HG02610 (cell line): ENCODE measurements around the gene SERPINB6.
"Not testable (repeated sequence)": the region's sequence is repeated elsewhere in the genome, so short reads cannot be mapped to it uniquely, and the experiment has no call there.

Source experiments
- ATAC-seq: cut with Tn5 transposase; IDR thresholded peaks from one replicate; pipeline ENCODE4 v1.9.1; 2021; ENCODE audit warnings: mild to moderate bottlenecking, moderate library complexity; ENCODE audit not compliant: unreplicated experiment

SERPINB6 gene

DNA sequence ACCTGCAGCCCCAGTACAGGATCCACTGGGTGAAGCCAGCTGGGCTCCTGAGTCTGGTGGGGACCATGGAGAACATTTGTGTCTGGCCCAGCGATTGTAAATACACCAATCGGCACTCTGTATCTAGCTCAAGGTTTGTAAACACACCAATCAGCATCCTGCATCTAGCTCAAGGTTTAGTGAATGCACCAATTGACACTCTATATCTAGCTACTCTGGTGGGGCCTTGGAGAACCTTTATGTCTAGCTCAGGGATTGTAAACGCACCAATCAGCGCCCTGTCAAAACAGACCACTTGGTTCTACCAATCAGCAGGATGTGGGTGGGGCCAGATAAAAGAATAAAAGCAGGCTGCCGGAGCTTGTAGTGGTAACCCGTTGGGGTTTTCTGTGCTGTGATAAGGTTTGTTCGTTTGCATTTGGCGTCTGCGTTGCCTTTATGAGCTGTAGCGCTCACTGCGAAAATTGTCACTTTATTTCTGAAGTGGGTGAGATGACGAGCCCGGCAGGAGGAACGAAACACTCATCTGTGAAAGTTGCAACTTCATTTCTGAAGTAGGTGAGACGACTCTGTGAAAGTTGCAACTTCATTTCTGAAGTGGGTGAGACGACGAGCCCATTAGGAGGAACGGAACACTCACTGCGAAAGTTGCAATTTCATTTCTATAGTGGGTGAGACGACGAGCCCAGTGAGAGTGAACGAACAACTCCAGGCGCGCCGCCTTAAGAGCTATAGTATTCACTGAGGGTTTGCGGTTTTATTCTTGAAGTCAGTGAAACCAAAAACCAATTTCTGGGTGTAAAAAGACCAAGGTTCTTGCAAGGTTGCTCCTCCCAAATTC lies 31.1 kb downstream of the SERPINB6 start:
- ATAC-seq = peak; percentile 92

- ATAC-seq = no peak
Measured at GRCh38 chr6:2939315-2940009, 31.9 kb downstream of the SERPINB6 start.

DNA sequence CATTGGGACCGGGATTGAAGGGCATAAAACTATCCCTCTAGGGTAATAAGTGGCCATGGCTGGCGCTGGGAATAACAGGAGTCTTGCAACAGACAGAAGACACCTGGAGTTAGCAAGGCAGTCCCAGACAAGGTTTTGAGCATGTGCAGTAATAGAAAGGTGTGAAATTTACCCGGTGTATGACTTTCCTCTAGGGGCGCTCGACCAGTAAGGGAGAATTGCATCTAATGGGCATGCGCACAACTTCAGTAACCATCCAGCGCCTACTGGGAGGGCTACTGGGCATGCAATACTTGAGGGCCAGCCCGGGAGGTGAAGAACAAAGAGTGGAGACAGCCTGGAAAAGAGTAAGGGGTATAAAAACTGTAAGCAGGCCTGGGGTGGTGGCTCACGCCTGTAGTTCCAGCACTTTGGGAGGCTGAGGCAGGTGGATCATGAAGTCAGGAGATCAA lies 32.7 kb downstream of the SERPINB6 start:
- ATAC-seq = no peak

DNA sequence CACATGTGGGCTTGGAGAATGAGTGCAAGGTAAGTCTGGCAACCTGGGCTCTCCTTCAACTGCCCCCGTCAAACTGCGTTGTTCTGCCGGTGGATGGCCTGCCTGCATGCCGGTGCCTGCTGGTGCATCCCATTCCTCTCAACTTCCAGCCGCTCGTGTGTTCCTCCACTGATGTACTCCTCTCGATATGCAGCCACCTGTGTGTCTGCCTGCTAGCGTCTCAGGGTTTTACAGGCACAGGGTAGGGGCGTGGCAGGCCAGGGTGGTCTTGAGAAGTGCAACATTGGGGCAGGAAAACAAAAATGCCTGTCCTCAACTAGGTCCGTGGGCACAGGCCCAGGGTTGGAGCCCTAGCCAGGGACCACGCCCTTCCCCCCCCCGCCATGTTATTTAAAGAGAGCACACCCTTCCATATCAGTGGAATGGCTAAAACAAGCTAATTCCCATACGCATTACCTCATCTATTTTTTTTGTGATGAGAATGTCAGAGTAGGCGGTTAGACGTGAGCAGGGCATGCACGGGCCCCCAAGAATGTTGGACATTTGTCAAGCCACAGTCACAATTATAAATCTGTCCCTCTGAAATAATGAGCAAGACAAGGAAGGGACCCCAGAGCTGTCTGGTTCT lies 33.2 kb downstream of the SERPINB6 start:
- no peak for ATAC-seq

DNA sequence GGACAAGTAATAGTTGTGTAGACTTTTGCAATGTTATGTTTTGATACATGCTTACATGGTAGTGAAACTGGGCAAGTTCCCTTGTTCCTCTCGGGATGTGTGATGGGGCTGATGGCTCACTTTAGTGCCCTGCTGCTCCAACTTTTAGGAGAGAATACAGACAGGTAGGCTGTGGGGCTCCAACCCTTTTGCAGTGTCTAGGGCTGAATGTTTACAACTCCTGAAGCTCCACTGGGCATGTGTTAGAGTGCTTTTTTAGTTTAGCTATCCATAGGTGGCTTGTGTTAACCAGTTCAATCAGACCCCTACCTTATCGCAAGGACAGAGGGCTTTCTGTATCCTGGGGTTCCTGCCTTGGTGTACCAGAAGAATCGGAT lies 33.8 kb downstream of the SERPINB6 start:
- no peak for ATAC-seq

DNA sequence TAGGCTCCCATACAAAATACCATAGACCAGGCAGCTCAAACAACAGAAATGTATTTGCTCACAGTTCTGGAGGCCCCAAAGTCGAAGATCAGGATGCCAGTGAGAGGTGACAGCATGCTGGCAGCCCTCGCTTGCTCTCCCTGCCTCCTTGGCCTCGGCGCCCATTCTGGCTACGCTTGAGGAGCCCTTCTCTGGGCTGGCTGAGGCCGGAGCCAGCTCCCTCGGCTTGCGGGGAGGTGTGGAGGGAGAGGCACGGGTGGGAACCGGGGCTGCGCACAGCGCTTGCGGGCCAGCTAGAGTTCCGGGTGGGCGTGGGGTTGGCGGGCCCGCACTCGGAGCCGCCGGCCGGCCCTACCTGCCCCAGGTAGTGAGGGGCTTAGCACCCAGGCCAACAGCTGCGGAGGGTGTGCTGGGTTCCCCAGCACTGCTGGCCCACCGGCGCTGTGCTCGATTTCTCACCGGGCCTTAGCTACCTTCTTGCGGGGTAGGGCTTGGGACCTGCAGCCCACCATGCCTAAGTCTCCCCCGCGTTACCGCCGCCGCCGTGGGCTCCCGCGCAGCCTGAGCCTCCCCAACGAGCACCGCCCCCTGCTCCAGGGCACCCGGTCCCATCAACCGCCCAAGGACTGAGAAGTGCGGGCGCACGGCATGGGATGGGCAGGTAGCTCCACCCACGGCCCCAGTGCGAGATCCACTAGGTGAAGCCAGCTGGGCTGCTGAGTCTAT lies 35.6 kb downstream of the SERPINB6 start:
- no peak for ATAC-seq

DNA sequence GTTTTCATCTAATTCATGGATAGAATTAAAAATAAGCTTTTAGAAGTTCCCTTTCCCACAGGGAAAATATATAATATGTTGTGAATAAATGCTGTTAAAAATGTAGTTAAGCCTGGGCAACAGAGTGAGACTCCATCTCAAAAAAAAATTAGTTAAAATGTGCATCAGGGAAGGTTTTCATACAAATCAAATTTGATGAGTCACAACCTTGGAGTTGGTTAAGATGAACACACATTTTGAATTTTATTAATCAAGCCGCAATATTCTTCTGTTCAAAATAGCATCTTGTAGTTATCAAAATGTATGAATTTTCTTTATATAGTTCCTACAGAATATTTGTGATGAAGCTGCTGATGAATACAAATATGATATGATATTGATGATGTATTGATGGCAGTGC lies 37.3 kb downstream of the SERPINB6 start:
- ATAC-seq = no peak

DNA sequence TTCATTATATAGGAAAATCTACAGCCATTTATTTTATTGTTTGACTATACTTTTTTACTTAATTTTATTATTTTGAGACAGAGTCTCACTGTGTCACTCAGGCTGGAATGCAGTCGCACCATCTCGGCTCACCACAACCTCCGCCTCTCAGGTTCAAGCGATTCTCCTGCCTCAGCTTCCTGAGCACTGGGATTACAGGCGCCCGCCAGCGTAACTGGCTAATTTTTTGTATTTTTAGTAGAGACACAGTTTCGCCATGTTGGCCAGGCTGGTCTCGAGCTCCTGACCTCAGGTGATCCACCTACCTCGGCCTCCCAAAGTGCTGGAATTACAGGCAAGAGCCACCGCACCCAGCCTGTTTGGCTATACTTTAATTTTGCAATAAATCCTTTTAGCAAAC lies 38.5 kb downstream of the SERPINB6 start:
- not testable (repeated sequence) for ATAC-seq

GRCh38 chr6:2931970-2932748 lies 39.2 kb downstream of the SERPINB6 start:
- peak; percentile 79 for ATAC-seq

- ATAC-seq = no peak
Measured at GRCh38 chr6:2931055-2931454, 40.3 kb downstream of the SERPINB6 start.

DNA sequence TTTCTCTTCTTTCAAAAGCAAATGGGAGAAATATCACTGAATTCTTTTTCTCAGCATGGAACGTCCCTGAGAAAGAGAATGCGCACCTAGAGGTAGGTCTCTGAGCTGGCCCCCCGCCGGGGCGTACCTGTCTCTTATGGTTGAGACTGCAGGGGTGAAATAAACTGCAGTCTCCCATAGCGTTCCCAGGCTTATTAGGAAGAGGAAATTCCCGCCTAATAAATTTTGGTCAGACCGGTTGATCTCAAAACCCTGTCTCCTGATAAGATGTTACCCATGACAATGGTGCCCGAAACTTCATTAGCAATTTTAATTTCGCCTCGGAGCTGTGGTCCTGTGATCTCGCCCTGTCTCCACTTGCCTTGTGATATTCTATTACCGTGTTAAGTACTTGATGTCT lies 43.4 kb downstream of the SERPINB6 start:
- ATAC-seq = not testable (repeated sequence)

GRCh38 chr6:2925842-2926747 lies 45.3 kb downstream of the SERPINB6 start:
- ATAC-seq = not testable (repeated sequence)

DNA sequence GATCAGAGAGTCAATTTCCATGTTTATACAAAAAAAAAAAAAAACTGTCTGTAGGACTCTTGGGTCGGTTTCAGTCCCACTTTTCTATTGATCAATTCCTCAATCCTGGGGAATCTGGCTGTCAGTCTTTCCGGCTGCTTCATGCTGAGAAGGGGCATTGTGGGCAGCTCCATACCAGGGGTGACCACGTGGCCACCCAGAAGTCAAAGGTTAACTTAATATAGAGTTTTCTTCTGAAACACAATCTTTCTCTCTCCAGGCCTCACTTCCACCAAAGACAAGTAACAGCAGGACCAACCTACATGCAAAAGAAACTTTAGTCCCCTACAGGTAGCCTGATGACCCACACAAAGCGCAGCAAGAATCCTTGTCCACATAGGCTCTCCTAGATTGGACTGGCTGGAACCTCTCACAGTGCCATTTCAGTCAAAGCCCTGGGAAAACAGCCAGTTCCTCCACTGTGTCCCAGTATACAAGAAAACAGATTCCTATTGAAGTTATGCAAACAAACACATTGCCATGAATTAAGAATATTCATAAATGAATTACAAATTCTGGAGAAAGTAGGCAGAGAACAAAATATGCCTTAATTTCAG lies 49.7 kb downstream of the SERPINB6 start:
- ATAC-seq = no peak

DNA sequence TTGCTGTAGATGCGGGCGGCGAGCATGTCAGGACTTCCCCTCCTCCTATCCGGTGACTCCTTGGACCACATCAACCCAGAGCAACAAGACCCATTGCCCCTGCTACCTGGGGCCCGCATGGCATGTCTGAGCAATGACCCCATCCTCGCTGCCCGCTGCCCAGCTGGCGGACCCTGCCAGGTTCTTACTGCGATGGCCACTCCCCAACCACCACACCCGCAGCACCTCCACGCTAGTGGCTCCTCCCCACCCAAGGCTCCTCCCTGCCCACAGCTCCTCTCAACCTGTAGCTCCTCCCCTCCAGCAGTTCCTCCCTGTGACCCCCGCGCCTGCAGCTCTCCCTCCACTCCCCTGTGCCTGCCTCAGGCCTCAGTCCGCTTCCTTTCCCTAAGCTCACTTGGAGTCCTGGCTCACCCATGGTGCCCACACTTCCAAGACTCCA lies 50.7 kb downstream of the SERPINB6 start:
- ATAC-seq = no peak

DNA sequence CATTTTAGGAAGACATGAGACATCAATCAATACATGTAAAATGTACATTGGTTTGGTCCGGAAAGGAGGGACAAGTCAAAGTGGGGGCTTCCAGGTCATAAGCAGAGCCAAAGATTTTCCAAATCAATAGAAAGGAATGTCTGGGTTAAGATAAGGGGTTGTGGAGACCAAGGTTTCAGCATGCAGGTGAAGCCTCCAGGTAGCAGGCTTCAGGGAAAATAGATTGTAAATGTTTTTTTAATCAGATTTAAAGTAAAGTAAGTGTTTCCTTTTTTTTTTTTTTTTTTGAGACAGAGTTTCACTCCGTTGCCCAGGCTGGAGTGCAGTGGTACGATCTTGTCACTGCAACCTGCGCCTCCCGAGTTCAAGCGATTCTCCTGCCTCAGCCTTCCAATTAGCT lies 51.5 kb downstream of the SERPINB6 start:
- no peak for ATAC-seq

- ATAC-seq = no peak
Measured at GRCh38 chr6:2919401-2919800, 52.0 kb downstream of the SERPINB6 start.

GRCh38 chr6:2918936-2919335 lies 52.4 kb downstream of the SERPINB6 start:
- no peak for ATAC-seq

DNA sequence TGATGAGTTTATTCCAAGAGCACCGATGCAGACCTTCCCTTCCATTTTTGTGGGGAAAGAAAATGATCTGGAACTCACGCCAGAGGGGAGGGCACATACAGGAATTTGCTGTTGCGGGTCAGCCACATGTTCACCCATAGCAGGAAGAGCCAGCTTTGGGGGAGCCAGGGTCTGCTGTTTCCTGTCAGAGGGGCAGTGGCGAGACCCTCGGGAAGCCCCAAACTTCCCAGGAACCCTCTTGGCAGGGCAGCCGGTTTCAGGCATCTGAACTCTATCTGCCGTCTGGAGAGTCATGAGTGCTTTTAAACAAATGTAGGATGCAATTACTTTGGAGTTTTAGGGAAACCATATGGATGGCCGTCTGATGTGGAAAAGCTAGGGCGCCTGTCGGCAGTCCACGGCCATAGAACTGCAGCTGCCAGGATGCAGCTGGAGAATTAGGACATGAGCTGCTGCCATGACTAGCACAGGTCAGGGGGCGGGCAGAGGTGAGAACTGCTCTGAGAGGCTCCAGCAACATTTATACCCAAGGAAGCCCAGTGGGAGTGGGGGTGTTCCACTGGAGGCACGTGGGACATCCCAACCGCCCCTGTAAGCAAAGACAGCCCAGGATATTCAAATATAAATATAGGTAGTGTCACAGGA lies 53.4 kb downstream of the SERPINB6 start:
- no peak for ATAC-seq
